Coronary artery (tissue), 2 donors: ENCODE data around the gene NPBWR2.

Experiments
- DNase-seq: peaks from one replicate; pipeline ENCODE4 v3.0.0-alpha.2; 2017; ENCODE audit warnings: low spot score
- H3K27ac ChIP-seq, 2 donors: fragments of 200-600 bp; sonication (generic); one replicate each; pipeline ENCODE4 v1.5.1; 2016 to 2019
- H3K4me3 ChIP-seq: fragments of 200-600 bp; sonication (generic); 2 replicates; pipeline ENCODE4 v1.5.1; 2016; ENCODE audit warnings: mild to moderate bottlenecking, moderate library complexity
- CTCF ChIP-seq: fragments of 200-600 bp; sonication (generic); IDR thresholded peaks from one replicate; pipeline ENCODE4 v1.5.1; 2019; ENCODE audit warnings: antibody characterized with exemption

NPBWR2 gene

DNA sequence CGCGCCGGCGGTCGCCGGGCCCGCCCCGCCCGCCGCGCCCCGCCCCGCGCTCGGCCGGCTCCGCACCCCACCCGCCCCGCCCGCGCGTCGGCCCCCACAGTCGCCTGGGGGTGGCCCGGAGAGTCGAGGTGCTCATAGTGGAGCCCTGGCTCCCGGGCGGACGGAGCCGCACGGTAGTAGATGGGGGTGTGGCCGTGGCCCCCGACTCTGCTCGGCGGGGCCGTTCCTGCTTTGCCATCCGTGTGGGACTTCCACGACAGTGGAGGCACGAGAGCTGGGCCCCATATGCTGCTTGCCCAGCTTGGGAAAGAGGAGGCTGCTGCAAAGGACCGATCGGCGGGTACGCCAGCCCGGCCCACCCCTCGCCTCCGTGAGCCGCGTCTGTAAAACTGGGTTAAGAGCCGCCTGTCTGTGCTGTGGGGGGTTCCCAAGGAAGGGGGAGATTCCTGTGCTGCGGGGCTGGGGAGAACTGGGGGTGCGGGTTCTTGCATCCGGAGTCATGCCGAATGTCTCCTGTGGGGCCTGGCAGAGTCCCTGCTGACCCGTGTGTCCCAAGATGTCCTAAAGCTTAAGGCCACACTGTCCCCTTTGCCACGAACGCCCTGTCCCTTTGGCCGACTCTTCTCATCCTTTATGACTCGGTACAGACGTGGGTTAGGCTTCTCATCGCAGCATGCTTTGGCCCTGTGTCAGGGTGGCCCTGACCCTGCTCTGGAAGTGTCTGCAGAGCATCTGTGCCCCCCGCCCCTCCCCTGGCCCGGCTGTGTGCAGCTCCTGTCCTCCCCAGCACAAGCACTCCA, 27.2 kb downstream of the NPBWR2 start, which contains the start of gene OPRL1:
Gene OPRL1, plus strand, starts transcription at position 70 of the 800 bp plus-strand sequence. CDS start 12,639 bp downstream, outside the sequence.
- Histone ChIP-seq H3K4me3 (peak within 1 kb of the TSS; percentile 80), H3K27ac (peak within 1 kb of the TSS; percentile 58 to 92)
- no peak for DNase-seq
- TF ChIP-seq CTCF, result no peak

DNA sequence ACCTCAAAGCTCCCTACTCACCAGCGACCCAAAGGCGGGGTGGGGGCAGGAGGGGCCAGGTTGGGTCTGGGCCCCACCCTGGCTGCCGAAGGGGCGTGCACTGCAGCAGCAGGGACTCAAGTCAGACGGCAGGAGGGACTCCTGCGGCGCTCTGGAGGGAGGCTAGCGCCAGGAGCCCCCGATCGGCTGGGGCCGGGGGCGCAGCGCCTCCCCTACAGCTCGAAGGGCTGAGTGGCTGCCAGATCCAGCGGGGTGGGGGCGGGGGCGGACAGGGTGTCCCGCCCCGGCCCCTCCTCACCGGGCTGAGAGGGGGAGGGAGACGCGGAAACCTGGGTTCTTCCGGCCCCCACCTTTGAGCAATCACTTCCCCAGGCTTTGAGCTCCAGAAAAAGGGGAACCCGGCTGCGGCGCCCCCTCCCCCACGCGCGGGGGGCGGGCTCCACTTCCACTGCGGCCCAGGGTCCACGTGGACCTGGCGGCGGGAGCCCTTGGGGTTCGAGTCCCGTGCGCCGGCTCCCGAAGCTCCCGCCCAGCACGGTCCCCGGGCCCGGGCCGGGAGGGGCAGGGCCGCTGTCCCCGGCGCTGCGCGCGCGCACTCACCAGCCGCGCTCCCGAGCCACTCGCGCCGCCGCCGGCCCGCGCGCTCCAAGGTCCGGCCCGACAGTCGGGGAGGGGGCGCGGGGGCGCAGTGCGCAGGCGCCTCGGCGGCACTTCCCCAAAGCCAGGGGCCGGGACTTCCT, 27.9 kb downstream of the NPBWR2 start, which contains the start of gene RGS19:
Gene RGS19, minus strand, starts transcription at position 246 of the 740 bp plus-strand sequence. CDS start 2,632 bp downstream, outside the sequence.
- DNase-seq, result no peak
- Histone ChIP-seq H3K4me3 (peak within 1 kb of the TSS; percentile 80), H3K27ac (peak within 1 kb of the TSS; percentile 58 to 92)
- TF ChIP-seq CTCF, result no peak

- DNase-seq, result no peak
- Histone ChIP-seq H3K27ac (peak overlapping the region; percentile 58 to 92), H3K4me3 (peak overlapping the region; percentile 80)
- TF ChIP-seq CTCF, result no peak
These were observed 28.5 kb downstream of the NPBWR2 start for GRCh38 chr20:64078934-64079272.

DNA sequence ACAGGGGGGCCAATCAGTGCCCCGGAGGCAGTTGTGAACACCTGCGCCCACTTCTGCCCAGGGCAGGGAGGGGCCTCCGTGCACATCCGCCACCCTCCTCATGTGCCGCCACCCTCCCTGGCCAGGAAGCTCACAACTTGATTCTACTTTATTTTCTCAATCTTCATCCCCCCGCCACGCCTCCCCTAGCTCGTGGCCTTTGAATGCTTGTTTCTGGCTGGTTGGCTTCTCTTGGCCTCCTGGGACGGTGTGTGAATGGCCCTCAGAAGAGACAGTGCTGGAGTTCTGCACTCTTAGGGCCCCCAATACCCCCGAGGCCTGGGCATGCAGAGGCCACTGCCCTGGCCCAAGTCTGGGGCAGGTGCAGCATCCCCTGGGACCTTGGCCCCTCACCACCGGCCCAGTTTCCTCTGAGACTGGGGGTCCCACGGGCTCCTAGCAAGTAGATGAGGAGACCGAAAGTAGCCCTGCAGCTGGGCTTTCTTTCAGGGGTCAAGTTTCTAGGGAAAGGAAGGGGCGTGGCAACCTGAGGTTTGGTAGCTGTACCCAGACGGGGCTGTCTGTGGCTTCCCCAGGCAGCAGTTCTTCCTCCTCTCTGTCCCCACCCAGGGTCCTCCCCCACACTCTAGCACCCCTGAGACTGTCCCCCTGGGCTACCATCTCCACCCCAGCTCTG, 29.4 kb downstream of the NPBWR2 start:
- no peak for TF ChIP-seq CTCF
- Histone ChIP-seq H3K27ac (peak overlapping the region in 1 of 2 donors; percentile 92), H3K4me3 (peak overlapping the region; percentile 80)
- DNase-seq, result no peak

DNA sequence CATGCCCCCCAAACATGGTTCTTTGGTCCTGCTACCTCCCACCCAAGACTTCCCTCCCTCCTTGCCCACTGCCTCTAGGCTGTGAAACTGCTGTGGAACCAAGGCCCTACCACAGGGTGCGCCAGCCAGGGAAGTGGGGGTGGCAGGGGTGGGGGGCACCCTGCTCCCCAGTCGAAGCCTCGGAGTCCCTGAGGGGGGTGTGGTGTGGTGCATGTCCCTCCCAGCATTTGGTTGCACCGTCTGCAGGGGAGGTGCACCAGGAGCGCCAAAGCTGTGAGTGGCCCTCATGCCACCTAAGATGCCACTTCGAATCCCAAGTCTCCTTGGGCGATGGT, 29.9 kb downstream of the NPBWR2 start:
- TF ChIP-seq CTCF, result no peak
- Histone ChIP-seq H3K27ac (peak overlapping the region in 1 of 2 donors; percentile 92), H3K4me3 (peak overlapping the region; percentile 80)
- no peak for DNase-seq

DNA sequence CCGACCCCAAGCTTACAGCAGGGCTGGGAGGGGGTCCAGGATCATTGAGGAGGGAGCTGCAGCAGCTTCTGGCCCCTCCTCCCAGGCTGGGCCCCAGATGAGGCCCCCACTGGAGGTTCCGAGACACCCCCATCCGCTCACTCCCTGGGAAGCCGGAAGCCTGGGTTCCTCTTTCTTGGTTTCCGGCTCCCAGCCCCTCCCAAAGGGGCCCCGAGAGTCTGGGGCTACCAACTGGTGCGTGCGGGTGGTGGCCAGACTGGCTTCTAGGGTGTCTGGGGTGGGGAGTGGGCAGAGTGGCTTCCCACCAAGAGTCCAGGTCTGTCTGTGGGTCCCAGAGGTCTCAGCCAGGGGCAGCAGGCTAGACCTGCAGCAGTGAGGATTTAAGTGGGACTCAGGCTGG, 30.3 kb downstream of the NPBWR2 start:
- Histone ChIP-seq H3K27ac (peak overlapping the region in 1 of 2 donors; percentile 92), H3K4me3 (peak overlapping the region; percentile 80)
- no peak for TF ChIP-seq CTCF
- DNase-seq, result no peak
